CD4-positive, alpha-beta T cell treated with Interleukin-1 beta for 1 hour (primary cell): ENCODE data around the gene ADAM23.
"Not testable (repeated sequence)": the region's sequence is repeated elsewhere in the genome, so short reads cannot be mapped to it uniquely, and the experiment has no call there.

Source experiments
- DNase-seq, 2 donors: peaks; one replicate each; pipeline ENCODE4 v3.0.0-alpha.2; 2020 to 2022

The ADAM23 gene

GRCh38 chr2:206442833-206443734 is at the start of gene ADAM23:
Gene ADAM23, plus strand, starts transcription at chr2:206443532. Its CDS starts 335 bp downstream, at chr2:206443867.
- peak; percentile 46 to 47 for DNase-seq

GRCh38 chr2:206396211-206396610 is 47.1 kb upstream of the ADAM23 start:
- no peak for DNase-seq

- not testable (repeated sequence) for DNase-seq
Observed at GRCh38 chr2:206402956-206403569, 40.3 kb upstream of the ADAM23 start.

- no peak for DNase-seq
Observed at GRCh38 chr2:206408323-206409320, 34.7 kb upstream of the ADAM23 start.

- no peak for DNase-seq
Observed at GRCh38 chr2:206410714-206411113, 32.6 kb upstream of the ADAM23 start.

GRCh38 chr2:206415618-206416243 is 27.6 kb upstream of the ADAM23 start:
- no peak for DNase-seq

- DNase-seq: no peak
Observed at GRCh38 chr2:206418968-206419367, 24.4 kb upstream of the ADAM23 start.

GRCh38 chr2:206420721-206421120 is 22.6 kb upstream of the ADAM23 start:
- DNase-seq: no peak

GRCh38 chr2:206422493-206422892 is 20.8 kb upstream of the ADAM23 start:
- no peak for DNase-seq

GRCh38 chr2:206423147-206423546 is 20.2 kb upstream of the ADAM23 start:
- no peak for DNase-seq

- no peak for DNase-seq
Observed at GRCh38 chr2:206424134-206424533, 19.2 kb upstream of the ADAM23 start.

GRCh38 chr2:206428783-206429182 is 14.5 kb upstream of the ADAM23 start:
- DNase-seq: no peak

GRCh38 chr2:206430452-206430851 is 12.9 kb upstream of the ADAM23 start:
- DNase-seq: no peak

- DNase-seq: no peak
Observed at GRCh38 chr2:206431439-206431838, 11.9 kb upstream of the ADAM23 start.

GRCh38 chr2:206432193-206433082 is 10.9 kb upstream of the ADAM23 start:
- DNase-seq: no peak

- no peak for DNase-seq
Observed at GRCh38 chr2:206433190-206433589, 10.1 kb upstream of the ADAM23 start.

- DNase-seq: no peak
Observed at GRCh38 chr2:206433686-206434085, 9.6 kb upstream of the ADAM23 start.

GRCh38 chr2:206435742-206436141 is 7.6 kb upstream of the ADAM23 start:
- DNase-seq: no peak

GRCh38 chr2:206438196-206438724 is 5.1 kb upstream of the ADAM23 start:
- no peak for DNase-seq

GRCh38 chr2:206442474-206442832 is 879 bp upstream of the ADAM23 start:
- no peak for DNase-seq
